ENCODE results near the gene SLC35F2. TPM values are rescaled to one million over a fixed set of nuclear protein-coding genes. Genes with fewer than 3 reads are reported as not detected.

SLC35F2 gene
- total RNA-seq, 2 donors from 2014 or later = 5.8 to 6.0 TPM

GRCh38 chr11:107757661-107758060 is 100.9 kb downstream of the SLC35F2 start:
- no peaks in the 10 kb centered on the region for H3K4me1 ChIP-seq
- H3K36me3 ChIP-seq = no peaks in the 10 kb centered on the region
- DNase-seq (ENCODE audit: low spot score) = no peak
- TF ChIP-seq, protein P1, sequence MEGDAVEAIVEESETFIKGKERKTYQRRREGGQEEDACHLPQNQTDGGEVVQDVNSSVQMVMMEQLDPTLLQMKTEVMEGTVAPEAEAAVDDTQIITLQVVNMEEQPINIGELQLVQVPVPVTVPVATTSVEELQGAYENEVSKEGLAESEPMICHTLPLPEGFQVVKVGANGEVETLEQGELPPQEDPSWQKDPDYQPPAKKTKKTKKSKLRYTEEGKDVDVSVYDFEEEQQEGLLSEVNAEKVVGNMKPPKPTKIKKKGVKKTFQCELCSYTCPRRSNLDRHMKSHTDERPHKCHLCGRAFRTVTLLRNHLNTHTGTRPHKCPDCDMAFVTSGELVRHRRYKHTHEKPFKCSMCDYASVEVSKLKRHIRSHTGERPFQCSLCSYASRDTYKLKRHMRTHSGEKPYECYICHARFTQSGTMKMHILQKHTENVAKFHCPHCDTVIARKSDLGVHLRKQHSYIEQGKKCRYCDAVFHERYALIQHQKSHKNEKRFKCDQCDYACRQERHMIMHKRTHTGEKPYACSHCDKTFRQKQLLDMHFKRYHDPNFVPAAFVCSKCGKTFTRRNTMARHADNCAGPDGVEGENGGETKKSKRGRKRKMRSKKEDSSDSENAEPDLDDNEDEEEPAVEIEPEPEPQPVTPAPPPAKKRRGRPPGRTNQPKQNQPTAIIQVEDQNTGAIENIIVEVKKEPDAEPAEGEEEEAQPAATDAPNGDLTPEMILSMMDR (IDR thresholded peaks at IDR 0.05) = no peak
- no peak overlapping the region for H3K27ac ChIP-seq
- no peaks in the 10 kb centered on the region for H3K9me3 ChIP-seq
- no peaks in the 10 kb centered on the region for H3K27me3 ChIP-seq
- H3K4me3 ChIP-seq = no peak overlapping the region

- Histone ChIP-seq H3K27me3 (no peaks in the 10 kb centered on the region), H3K4me1 (no peaks in the 10 kb centered on the region), H3K27ac (no peak overlapping the region), H3K9me3 (no peaks in the 10 kb centered on the region), H3K4me3 (no peak overlapping the region), H3K36me3 (no peaks in the 10 kb centered on the region)
- TF ChIP-seq, protein P1 (IDR thresholded peaks at IDR 0.05) = no peak
- DNase-seq (ENCODE audit: low spot score) = no peak
These were observed 102.0 kb downstream of the SLC35F2 start for GRCh38 chr11:107756553-107756952.

GRCh38 chr11:107752949-107753822 is 105.4 kb downstream of the SLC35F2 start:
- no peaks in the 10 kb centered on the region for H3K36me3 ChIP-seq
- peak overlapping the region in 1 of 2 donors; percentile 8 for H3K27ac ChIP-seq
- H3K27me3 ChIP-seq = no peaks in the 10 kb centered on the region
- TF ChIP-seq, protein P1 (IDR thresholded peaks at IDR 0.05) = no peak
- H3K4me1 ChIP-seq = no peaks in the 10 kb centered on the region
- DNase-seq (ENCODE audit: low spot score) = no peak
- no peaks in the 10 kb centered on the region for H3K9me3 ChIP-seq
- no peak overlapping the region for H3K4me3 ChIP-seq

GRCh38 chr11:107752508-107752907 is 106.1 kb downstream of the SLC35F2 start:
- Histone ChIP-seq H3K9me3 (no peaks in the 10 kb centered on the region), H3K27ac (no peak overlapping the region), H3K4me3 (no peak overlapping the region), H3K4me1 (peaks cover 0 to 1% of the 10 kb centered on the region in 2 donors), H3K27me3 (no peaks in the 10 kb centered on the region), H3K36me3 (no peaks in the 10 kb centered on the region)
- TF ChIP-seq, protein P1 (IDR thresholded peaks at IDR 0.05) = no peak
- DNase-seq (ENCODE audit: low spot score) = no peak

- TF ChIP-seq, protein P1 (IDR thresholded peaks at IDR 0.05) = no peak
- Histone ChIP-seq H3K4me1 (peaks cover 0 to 8% of the 10 kb centered on the region in 2 donors), H3K9me3 (no peaks in the 10 kb centered on the region), H3K36me3 (no peaks in the 10 kb centered on the region), H3K27me3 (no peaks in the 10 kb centered on the region), H3K4me3 (no peak overlapping the region), H3K27ac (no peak overlapping the region)
- no peak for DNase-seq (ENCODE audit: low spot score)
These were observed 107.5 kb downstream of the SLC35F2 start for GRCh38 chr11:107751082-107751481.

Data from right atrium auricular region (tissue), 2 donors.